Activated CD4-positive, CD25-positive, alpha-beta regulatory T cell (primary cell): ENCODE results near the gene TREML2.
"Not testable (repeated sequence)": the region's sequence is repeated elsewhere in the genome, so short reads cannot be mapped to it uniquely, and the experiment has no call there.

Experiments
- DNase-seq, 4 experiments: peaks; one replicate each; lab custom pipeline; 2025; lab: John Stamatoyannopoulos, UW

TREML2 gene

GRCh38 chr6:41200901-41201763 lies at the start of gene TREML2:
TREML2 (minus strand) TSS chr6:41201149; CDS start chr6:41201008, 141 bp downstream.
- peak in 1 of 4 experiments; percentile 25 for DNase-seq

- no peak for DNase-seq
Measured at GRCh38 chr6:41247882-41248705, 47.1 kb upstream of the TREML2 start.

- no peak for DNase-seq
Measured at GRCh38 chr6:41247288-41247865, 46.4 kb upstream of the TREML2 start.

- DNase-seq = not testable (repeated sequence)
Measured at GRCh38 chr6:41246529-41246928, 45.6 kb upstream of the TREML2 start.

GRCh38 chr6:41239467-41240159 lies 38.7 kb upstream of the TREML2 start:
- DNase-seq = no peak

GRCh38 chr6:41237128-41237527 lies 36.2 kb upstream of the TREML2 start:
- no peak for DNase-seq

GRCh38 chr6:41236276-41236675 lies 35.3 kb upstream of the TREML2 start:
- no peak for DNase-seq

- DNase-seq = no peak
Measured at GRCh38 chr6:41232667-41233066, 31.7 kb upstream of the TREML2 start.

GRCh38 chr6:41231246-41231645 lies 30.3 kb upstream of the TREML2 start:
- no peak for DNase-seq

- no peak for DNase-seq
Measured at GRCh38 chr6:41229721-41230120, 28.8 kb upstream of the TREML2 start.

- no peak for DNase-seq
Measured at GRCh38 chr6:41228616-41229015, 27.7 kb upstream of the TREML2 start.

- no peak for DNase-seq
Measured at GRCh38 chr6:41228096-41228495, 27.1 kb upstream of the TREML2 start, which contains the start of gene TREML4. TREML4 (plus strand) TSS chr6:41228349; CDS start chr6:41228428, 79 bp downstream.

GRCh38 chr6:41226752-41227151 lies 25.8 kb upstream of the TREML2 start:
- no peak for DNase-seq

- no peak for DNase-seq
Measured at GRCh38 chr6:41224800-41225199, 23.9 kb upstream of the TREML2 start.

GRCh38 chr6:41222513-41222912 lies 21.6 kb upstream of the TREML2 start:
- DNase-seq = no peak

GRCh38 chr6:41222045-41222444 lies 21.1 kb upstream of the TREML2 start:
- no peak for DNase-seq

- DNase-seq = no peak
Measured at GRCh38 chr6:41216616-41217015, 15.7 kb upstream of the TREML2 start.

- no peak for DNase-seq
Measured at GRCh38 chr6:41215777-41216176, 14.8 kb upstream of the TREML2 start.

GRCh38 chr6:41214559-41215238 lies 13.8 kb upstream of the TREML2 start:
- no peak for DNase-seq

- no peak for DNase-seq
Measured at GRCh38 chr6:41209547-41210320, 8.8 kb upstream of the TREML2 start.
